GM23248 (cell line): ENCODE results near the gene GAK.

Experiments used
- EZH2 ChIP-seq: fragments of 200-600 bp; sonication (generic); IDR thresholded peaks from 2 replicates; pipeline ENCODE4 v1.6.1; 2018; ENCODE audit warnings: antibody characterized with exemption, mild to moderate bottlenecking; ENCODE audit not compliant: insufficient read depth, poor library complexity, severe bottlenecking
- EZH2phosphoT487 ChIP-seq: fragments of 200-600 bp; sonication (generic); IDR thresholded peaks from 2 replicates; pipeline ENCODE4 v1.6.1; 2018; ENCODE audit warnings: antibody characterized with exemption, moderate library complexity, mild to moderate bottlenecking, low read depth; ENCODE audit not compliant: insufficient read depth

DNA sequence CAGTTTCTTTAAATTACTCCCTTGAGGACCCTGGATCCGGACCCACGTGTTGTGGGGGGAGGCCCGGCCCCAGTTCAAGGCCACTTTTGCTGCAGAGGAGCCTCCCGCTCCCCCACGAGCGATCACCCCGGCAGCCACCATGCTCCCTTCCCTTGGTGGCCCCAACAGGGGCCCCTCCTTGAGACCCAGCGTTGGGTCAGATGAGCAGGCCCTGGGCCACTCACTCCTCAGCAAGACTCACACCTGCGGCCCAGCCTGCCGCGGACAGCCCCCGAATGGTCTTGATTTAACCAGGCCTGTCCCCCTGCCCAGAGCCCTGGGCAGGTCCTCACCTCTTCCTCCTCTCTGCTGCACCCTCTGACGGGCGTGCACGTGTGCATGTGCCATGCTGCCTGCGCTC, 110.5 kb downstream of the GAK start:
- TF ChIP-seq EZH2phosphoT487 = no peak
- no peak for TF ChIP-seq EZH2
